DND-41 (cell line): ENCODE results near the gene TSPAN2.
A peak's percentile ranks its signal among the peaks of the same experiment; 100 is the strongest.

Source experiments
- ATAC-seq: fragments of 200-7000 bp; cut with Tn5 transposase; 3 replicates; pipeline ENCODE4 v1.9.1; 2021; ENCODE audit warnings: low read depth; ENCODE audit not compliant: insufficient read depth
- DNase-seq: peaks from one replicate; pipeline ENCODE4 v3.0.0-alpha.2; 2020
- H2AFZ ChIP-seq: 2 replicates; pipeline ENCODE4 v1.6.0; 2012; ENCODE audit warnings: low read depth, low read length
- H3K27ac ChIP-seq: 2 replicates; pipeline ENCODE4 v1.5.1; 2012; ENCODE audit warnings: low read length, inconsistent platforms
- H3K27me3 ChIP-seq: fragments of 200-600 bp; sonication (generic); 2 replicates; pipeline ENCODE4 v1.6.0; 2012; ENCODE audit warnings: low read length, mild to moderate bottlenecking, inconsistent platforms; ENCODE audit not compliant: insufficient read depth, poor library complexity
- H3K36me3 ChIP-seq: 2 replicates; pipeline ENCODE4 v1.5.1; 2012; ENCODE audit warnings: low read length, inconsistent platforms; ENCODE audit not compliant: insufficient read depth
- H3K4me1 ChIP-seq: 2 replicates; pipeline ENCODE4 v1.5.1; 2012; ENCODE audit warnings: mild to moderate bottlenecking, low read length; ENCODE audit not compliant: insufficient read depth
- H3K4me2 ChIP-seq: 2 replicates; pipeline ENCODE4 v1.6.0; 2012; ENCODE audit warnings: mild to moderate bottlenecking, moderate library complexity, low read length, inconsistent platforms; ENCODE audit not compliant: insufficient read depth
- H3K4me3 ChIP-seq, 2 experiments: fragments of 200-600 bp in 1 of 2; shearing (Covaris generic) in 1 of 2; 2 replicates each; pipeline ENCODE4 v1.5.1; 2012 to 2016; ENCODE audit warnings: inconsistent platforms in 2 of 2, low read length in 2 of 2, mild to moderate bottlenecking in 2 of 2, low read depth in 1 of 2, moderate library complexity in 1 of 2
- H3K79me2 ChIP-seq: 2 replicates; pipeline ENCODE4 v1.6.0; 2012; ENCODE audit warnings: low read length, inconsistent platforms; ENCODE audit not compliant: insufficient read depth
- H3K9ac ChIP-seq: 2 replicates; pipeline ENCODE4 v1.6.0; 2012; ENCODE audit warnings: low read depth, mild to moderate bottlenecking, inconsistent platforms, low read length, moderate library complexity
- H3K9me3 ChIP-seq: 2 replicates; pipeline ENCODE4 v1.5.1; 2012; ENCODE audit warnings: low read length, moderate library complexity, mild to moderate bottlenecking, inconsistent platforms; ENCODE audit not compliant: insufficient read depth, severe bottlenecking
- H4K20me1 ChIP-seq: 2 replicates; pipeline ENCODE4 v1.6.0; 2012; ENCODE audit warnings: low read length; ENCODE audit not compliant: insufficient read depth
- EZH2 ChIP-seq: IDR thresholded peaks from 3 replicates; pipeline ENCODE4 v1.6.1; 2012; ENCODE audit warnings: borderline replicate concordance, low read depth, mild to moderate bottlenecking, moderate library complexity, low read length, inconsistent platforms; ENCODE audit not compliant: severe bottlenecking
- TF ChIP-seq, protein P1 (sequence below): IDR thresholded peaks from 2 replicates; pipeline ENCODE4 v1.5.1; 2012; ENCODE audit warnings: borderline replicate concordance, low read length, moderate library complexity, mild to moderate bottlenecking; ENCODE audit not compliant: poor library complexity, severe bottlenecking; ENCODE audit errors: extremely low read depth

Gene TSPAN2

GRCh38 chr1:115064461-115064860 is 24.8 kb downstream of the TSPAN2 start:
- Histone ChIP-seq H3K9ac (no peak overlapping the region), H3K79me2 (no peaks in the 10 kb centered on the region), H3K27ac (no peak overlapping the region), H3K4me1 (peaks cover 24% of the 10 kb centered on the region), H3K9me3 (no peaks in the 10 kb centered on the region), H3K4me3 (no peak overlapping the region), H3K27me3 (no peaks in the 10 kb centered on the region), H2AFZ (no peak overlapping the region), H3K4me2 (no peak overlapping the region), H3K36me3 (no peaks in the 10 kb centered on the region), H4K20me1 (peaks cover 4% of the 10 kb centered on the region)
- ATAC-seq (no peak), DNase-seq (no peak)
- no peak for TF ChIP-seq EZH2
- TF ChIP-seq, protein P1, sequence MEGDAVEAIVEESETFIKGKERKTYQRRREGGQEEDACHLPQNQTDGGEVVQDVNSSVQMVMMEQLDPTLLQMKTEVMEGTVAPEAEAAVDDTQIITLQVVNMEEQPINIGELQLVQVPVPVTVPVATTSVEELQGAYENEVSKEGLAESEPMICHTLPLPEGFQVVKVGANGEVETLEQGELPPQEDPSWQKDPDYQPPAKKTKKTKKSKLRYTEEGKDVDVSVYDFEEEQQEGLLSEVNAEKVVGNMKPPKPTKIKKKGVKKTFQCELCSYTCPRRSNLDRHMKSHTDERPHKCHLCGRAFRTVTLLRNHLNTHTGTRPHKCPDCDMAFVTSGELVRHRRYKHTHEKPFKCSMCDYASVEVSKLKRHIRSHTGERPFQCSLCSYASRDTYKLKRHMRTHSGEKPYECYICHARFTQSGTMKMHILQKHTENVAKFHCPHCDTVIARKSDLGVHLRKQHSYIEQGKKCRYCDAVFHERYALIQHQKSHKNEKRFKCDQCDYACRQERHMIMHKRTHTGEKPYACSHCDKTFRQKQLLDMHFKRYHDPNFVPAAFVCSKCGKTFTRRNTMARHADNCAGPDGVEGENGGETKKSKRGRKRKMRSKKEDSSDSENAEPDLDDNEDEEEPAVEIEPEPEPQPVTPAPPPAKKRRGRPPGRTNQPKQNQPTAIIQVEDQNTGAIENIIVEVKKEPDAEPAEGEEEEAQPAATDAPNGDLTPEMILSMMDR: no peak

GRCh38 chr1:115063228-115063901 is 25.9 kb downstream of the TSPAN2 start:
- Histone ChIP-seq H3K4me1 (peaks cover 24% of the 10 kb centered on the region), H3K79me2 (no peaks in the 10 kb centered on the region), H3K27ac (peak overlapping the region; percentile 69), H3K9ac (peak overlapping the region; percentile 25; the same call in 1 of the 2 replicates), H2AFZ (no peak overlapping the region), H3K9me3 (no peaks in the 10 kb centered on the region), H3K4me3 (no peak overlapping the region), H3K36me3 (no peaks in the 10 kb centered on the region), H3K27me3 (no peaks in the 10 kb centered on the region), H3K4me2 (peak overlapping the region; percentile 45), H4K20me1 (peaks cover 4% of the 10 kb centered on the region)
- DNase-seq (peak; percentile 37), ATAC-seq (peak; percentile 67)
- TF ChIP-seq, protein P1: no peak
- TF ChIP-seq EZH2: no peak

GRCh38 chr1:115062542-115063004 is 26.7 kb downstream of the TSPAN2 start:
- Histone ChIP-seq H3K9ac (peak overlapping the region; percentile 25; the same call in 1 of the 2 replicates), H3K27me3 (no peaks in the 10 kb centered on the region), H3K27ac (peak overlapping the region; percentile 69), H3K4me1 (peaks cover 24% of the 10 kb centered on the region), H2AFZ (no peak overlapping the region), H4K20me1 (peaks cover 4% of the 10 kb centered on the region), H3K4me3 (no peak overlapping the region), H3K79me2 (no peaks in the 10 kb centered on the region), H3K9me3 (no peaks in the 10 kb centered on the region), H3K36me3 (no peaks in the 10 kb centered on the region), H3K4me2 (peak overlapping the region; percentile 45)
- DNase-seq: peak; percentile 94
- peak; percentile 98 for ATAC-seq
- no peak for TF ChIP-seq EZH2
- TF ChIP-seq, protein P1: no peak
